SK-N-SH (cell line): ENCODE measurements around the gene HEG1.

Experiments used
- CTCF ChIP-seq: fragments of 200-600 bp; sonication (generic); IDR thresholded peaks from 2 replicates; pipeline ENCODE4 v1.6.1; 2017; ENCODE audit warnings: antibody characterized with exemption, mild to moderate bottlenecking, moderate library complexity
- EP300 ChIP-seq, 2 experiments: IDR thresholded peaks; 2 replicates each; pipeline versions ENCODE4 v1.4.0 to v1.6.1; 2012; ENCODE audit warnings: borderline replicate concordance in 1 of 2, low read depth in 1 of 2, low read length in 1 of 2
- JUND ChIP-seq: IDR thresholded peaks from 2 replicates; pipeline ENCODE4 v1.4.0; 2012
- MXI1 ChIP-seq: IDR thresholded peaks from 2 replicates; pipeline ENCODE4 v1.6.1; 2012; ENCODE audit warnings: mild to moderate bottlenecking, low read depth, low read length, improper control_type of control experiment
- NFIC ChIP-seq: IDR thresholded peaks from 2 replicates; pipeline ENCODE4 v1.4.0; 2012; ENCODE audit warnings: borderline replicate concordance
- PBX3 ChIP-seq: IDR thresholded peaks from 2 replicates; pipeline ENCODE4; 2012
- POLR2AphosphoS5 ChIP-seq: IDR thresholded peaks from 2 replicates; pipeline ENCODE4 v1.6.1; 2012; ENCODE audit warnings: low read depth, low read length
- RAD21 ChIP-seq: IDR thresholded peaks from 2 replicates; pipeline ENCODE4 v1.6.1; 2012; ENCODE audit warnings: mild to moderate bottlenecking, low read length
- REST ChIP-seq: IDR thresholded peaks from 2 replicates; pipeline ENCODE4 v1.6.1; 2012; ENCODE audit warnings: mild to moderate bottlenecking, low read depth, low read length, moderate library complexity
- RFX5 ChIP-seq: IDR thresholded peaks from 2 replicates; pipeline ENCODE4 v1.6.1; 2012; ENCODE audit warnings: mild to moderate bottlenecking, improper control_type of control experiment, low read length
- TEAD4 ChIP-seq: IDR thresholded peaks from 2 replicates; pipeline ENCODE4 v1.4.0; 2012; ENCODE audit warnings: mild to moderate bottlenecking, borderline replicate concordance; ENCODE audit not compliant: insufficient read depth

GRCh38 chr3:125045194-125045593, 10.6 kb downstream of the HEG1 start:
- TF ChIP-seq POLR2AphosphoS5 = no peak
- TF ChIP-seq CTCF = no peak
- TF ChIP-seq PBX3 = no peak
- TF ChIP-seq JUND = no peak
- no peak for TF ChIP-seq EP300 (IDR thresholded peaks at IDR 0.05; ENCODE audit: borderline replicate concordance in 1 of 2, low read depth in 1 of 2, low read length in 1 of 2)
- no peak for TF ChIP-seq REST
- TF ChIP-seq TEAD4 = no peak
- TF ChIP-seq RAD21 = no peak
- TF ChIP-seq MXI1 = no peak
- no peak for TF ChIP-seq NFIC
- TF ChIP-seq RFX5 = no peak
